Measurements from ENCODE around the gene RPS6KA2. TPM values are rescaled to one million over a fixed set of nuclear protein-coding genes. Genes with fewer than 3 reads are reported as not detected.

The RPS6KA2 gene
- total RNA-seq, 2 donors from 2014 or later, result 7.8 to 13.6 TPM

DNA sequence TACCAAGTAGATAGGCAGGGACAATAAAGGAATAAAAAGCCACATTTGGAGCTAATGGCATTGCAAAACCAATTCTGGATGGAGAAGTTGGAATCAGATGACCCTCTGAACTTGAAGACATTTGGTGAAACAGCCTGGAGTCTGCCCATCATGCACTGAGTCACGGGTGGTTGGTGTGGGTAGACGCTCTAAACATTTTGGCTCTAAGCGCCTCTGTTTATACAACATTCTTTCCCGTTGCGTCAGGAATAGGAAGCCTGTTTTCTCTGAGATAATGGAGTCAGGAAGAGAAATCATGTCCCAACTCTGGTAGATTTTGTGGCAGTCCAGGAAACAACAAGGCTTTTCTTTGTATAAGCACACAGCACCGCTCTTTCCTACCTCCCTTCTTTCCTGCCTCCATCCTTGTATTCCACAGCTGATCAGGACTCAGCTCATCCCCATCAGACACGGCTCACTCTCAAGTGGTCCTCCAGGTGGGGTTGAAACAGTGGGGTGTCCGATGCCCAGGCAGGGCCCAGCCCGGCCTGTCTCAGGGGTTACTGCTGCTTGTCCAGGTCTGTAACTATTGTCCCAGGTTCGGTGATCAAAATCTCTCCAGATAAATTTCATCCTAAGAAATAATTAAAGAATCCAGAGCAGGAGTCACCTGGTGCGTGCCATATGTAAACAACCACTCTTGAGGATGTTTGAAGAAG lies 28.5 kb downstream of the RPS6KA2 start:
- Histone ChIP-seq H3K27ac (peak overlapping the region; percentile 65), H3K9ac (ENCODE audit: low read depth in 2 of 2, low read length in 2 of 2) (no peak overlapping the region), H3K4me3 (no peak overlapping the region), H3K27me3 (no peaks in the 10 kb centered on the region), H3K9me3 (no peaks in the 10 kb centered on the region), H3K36me3 (no peaks in the 10 kb centered on the region), H3K4me1 (no peaks in the 10 kb centered on the region)
- TF ChIP-seq, protein P1, sequence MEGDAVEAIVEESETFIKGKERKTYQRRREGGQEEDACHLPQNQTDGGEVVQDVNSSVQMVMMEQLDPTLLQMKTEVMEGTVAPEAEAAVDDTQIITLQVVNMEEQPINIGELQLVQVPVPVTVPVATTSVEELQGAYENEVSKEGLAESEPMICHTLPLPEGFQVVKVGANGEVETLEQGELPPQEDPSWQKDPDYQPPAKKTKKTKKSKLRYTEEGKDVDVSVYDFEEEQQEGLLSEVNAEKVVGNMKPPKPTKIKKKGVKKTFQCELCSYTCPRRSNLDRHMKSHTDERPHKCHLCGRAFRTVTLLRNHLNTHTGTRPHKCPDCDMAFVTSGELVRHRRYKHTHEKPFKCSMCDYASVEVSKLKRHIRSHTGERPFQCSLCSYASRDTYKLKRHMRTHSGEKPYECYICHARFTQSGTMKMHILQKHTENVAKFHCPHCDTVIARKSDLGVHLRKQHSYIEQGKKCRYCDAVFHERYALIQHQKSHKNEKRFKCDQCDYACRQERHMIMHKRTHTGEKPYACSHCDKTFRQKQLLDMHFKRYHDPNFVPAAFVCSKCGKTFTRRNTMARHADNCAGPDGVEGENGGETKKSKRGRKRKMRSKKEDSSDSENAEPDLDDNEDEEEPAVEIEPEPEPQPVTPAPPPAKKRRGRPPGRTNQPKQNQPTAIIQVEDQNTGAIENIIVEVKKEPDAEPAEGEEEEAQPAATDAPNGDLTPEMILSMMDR (IDR thresholded peaks at IDR 0.05), result no peak
- intact Hi-C loops (cut with DNase I), result no loop called here
- DNase-seq, result no peak

DNA sequence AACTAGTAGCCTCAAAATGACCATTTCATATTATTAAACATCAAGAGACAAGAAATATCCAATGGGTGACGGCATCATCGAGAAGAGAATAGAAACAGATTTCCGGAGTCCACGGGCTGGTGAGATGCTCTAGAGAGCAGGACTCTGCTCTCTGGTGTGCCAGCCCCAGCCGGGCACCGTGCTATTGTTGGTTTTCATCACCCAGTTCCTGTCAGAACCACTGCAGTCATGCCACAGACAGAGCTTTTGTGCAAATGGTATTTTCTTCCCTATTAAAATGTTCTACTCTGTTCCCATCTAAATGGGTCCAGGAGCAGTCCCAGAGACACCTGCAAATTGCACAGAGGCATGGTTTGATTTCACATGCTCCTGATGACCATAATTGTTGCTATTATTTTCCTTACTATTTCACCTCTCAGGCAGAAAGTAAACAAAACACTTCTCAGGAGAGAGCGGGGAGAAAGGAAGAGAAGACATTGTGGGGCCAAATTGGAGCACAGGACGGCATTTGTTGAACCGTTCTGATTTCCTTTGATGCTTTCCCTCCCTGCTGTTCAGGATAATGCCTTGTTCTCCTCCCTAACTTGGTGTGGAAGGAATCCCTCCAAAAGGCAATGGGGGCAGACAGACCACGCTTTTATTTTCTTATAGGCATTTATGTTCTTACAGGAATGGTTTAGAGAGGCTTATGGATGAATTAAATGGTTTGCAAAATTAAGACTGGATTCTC lies 29.2 kb downstream of the RPS6KA2 start:
- intact Hi-C loops (cut with DNase I), result no loop called here
- Histone ChIP-seq H3K9ac (ENCODE audit: low read depth in 2 of 2, low read length in 2 of 2) (no peak overlapping the region), H3K27me3 (no peaks in the 10 kb centered on the region), H3K9me3 (no peaks in the 10 kb centered on the region), H3K4me3 (no peak overlapping the region), H3K4me1 (no peaks in the 10 kb centered on the region), H3K36me3 (no peaks in the 10 kb centered on the region), H3K27ac (peak overlapping the region; percentile 12)
- TF ChIP-seq, protein P1 (IDR thresholded peaks at IDR 0.05), result no peak
- DNase-seq, result no peak

DNA sequence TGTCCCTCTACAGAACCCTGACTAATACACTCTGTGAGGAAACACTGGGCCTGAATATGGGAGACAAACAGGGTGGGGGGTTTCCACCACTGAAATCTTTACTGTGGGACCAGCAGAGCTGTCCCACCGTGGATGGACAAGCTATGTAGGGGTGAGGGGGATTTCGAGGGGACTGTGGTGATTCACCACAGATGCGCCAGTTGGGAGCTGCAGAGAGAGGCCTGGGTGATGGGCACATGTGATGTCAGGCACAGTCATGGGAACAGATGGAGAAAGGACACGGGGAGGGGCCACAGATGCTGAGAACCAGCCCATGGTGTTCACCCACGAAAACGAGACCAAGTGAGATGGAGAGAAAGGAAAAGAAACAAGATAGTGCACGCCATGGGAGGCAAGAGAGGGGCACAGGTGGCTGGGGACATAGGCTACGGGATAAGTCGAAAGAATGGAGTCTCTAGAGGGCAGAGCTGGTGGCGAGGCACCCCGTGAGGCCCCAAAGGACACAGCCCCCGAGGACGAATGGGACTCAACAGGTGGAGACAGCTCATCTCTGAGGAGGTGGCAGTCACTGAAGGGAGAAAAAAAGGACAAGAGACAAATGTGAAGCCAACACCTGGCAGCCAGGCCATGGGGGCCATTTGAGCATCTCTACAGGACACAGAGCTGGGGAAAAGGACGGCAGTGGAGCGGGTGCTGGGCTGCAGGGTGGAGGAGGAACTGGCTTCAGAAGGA lies 30.1 kb downstream of the RPS6KA2 start:
- no peaks in the 10 kb centered on the region for H3K9me3 ChIP-seq
- no peak overlapping the region for H3K9ac ChIP-seq (ENCODE audit: low read depth in 2 of 2, low read length in 2 of 2)
- no peak for DNase-seq
- H3K27ac ChIP-seq, result no peak overlapping the region
- TF ChIP-seq, protein P1 (IDR thresholded peaks at IDR 0.05), result no peak
- no peaks in the 10 kb centered on the region for H3K4me1 ChIP-seq
- no peaks in the 10 kb centered on the region for H3K27me3 ChIP-seq
- H3K4me3 ChIP-seq, result no peak overlapping the region
- intact Hi-C loops (cut with DNase I), result no loop called here
- no peaks in the 10 kb centered on the region for H3K36me3 ChIP-seq

DNA sequence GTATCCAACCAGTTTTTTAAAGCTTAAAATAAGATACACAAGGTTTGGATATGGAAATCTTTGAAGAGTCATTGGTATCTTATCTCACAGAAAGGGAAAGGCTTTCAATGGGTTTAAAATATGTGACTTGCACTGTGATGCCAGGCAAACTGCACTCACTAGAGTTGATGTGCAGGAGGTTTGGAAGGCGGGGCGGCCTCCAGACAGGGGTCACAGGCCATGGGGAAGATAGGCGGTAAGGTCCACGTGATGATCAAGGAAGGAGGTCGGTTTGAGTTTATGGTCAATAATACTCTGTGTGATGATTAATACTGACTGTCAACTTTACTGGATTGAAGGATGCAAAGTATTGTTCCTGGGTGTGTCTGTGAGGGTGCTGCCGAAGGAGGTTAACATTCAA lies 31.1 kb downstream of the RPS6KA2 start:
- intact Hi-C loops (cut with DNase I), result no loop called here
- no peak overlapping the region for H3K9ac ChIP-seq (ENCODE audit: low read depth in 2 of 2, low read length in 2 of 2)
- no peaks in the 10 kb centered on the region for H3K4me1 ChIP-seq
- no peaks in the 10 kb centered on the region for H3K9me3 ChIP-seq
- no peaks in the 10 kb centered on the region for H3K27me3 ChIP-seq
- H3K36me3 ChIP-seq, result no peaks in the 10 kb centered on the region
- H3K27ac ChIP-seq, result no peak overlapping the region
- no peak for DNase-seq
- H3K4me3 ChIP-seq, result no peak overlapping the region
- TF ChIP-seq, protein P1 (IDR thresholded peaks at IDR 0.05), result no peak

DNA sequence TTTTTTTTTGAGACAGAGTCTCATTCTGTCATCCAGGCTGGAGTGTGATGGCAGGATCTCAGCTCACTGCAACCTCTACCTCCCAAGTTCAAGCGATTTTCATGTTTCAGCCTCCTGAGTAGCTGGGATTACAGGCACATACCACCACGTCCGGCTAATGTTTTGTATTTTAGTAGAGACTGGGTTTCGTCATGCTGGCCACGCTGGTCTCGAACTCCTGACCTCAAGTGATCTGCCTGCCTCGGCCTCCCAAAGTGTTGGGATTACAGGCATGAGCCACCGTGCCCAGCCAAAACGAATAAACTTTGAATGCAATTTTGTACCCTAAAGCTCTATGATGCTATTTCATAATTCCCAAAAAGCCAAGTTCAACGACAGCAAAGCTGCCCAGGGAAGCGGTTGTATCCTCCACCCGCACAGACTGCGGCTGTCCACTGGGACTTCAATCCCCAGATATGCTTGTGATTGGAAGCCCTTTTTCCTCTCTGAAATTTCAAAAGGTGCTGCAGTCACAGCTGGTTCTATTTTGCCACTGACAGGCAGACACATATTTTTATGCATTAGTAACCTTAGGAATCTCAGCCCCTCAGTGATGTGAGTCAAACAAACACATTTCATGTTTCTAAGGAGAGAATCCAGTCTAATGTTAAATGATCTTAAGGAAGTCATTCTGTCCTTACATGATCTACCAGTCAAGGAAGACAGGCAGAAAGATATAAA lies 31.8 kb downstream of the RPS6KA2 start:
- DNase-seq, result no peak
- H3K4me1 ChIP-seq, result no peaks in the 10 kb centered on the region
- H3K9ac ChIP-seq (ENCODE audit: low read depth in 2 of 2, low read length in 2 of 2), result no peak overlapping the region
- no peaks in the 10 kb centered on the region for H3K9me3 ChIP-seq
- H3K4me3 ChIP-seq, result no peak overlapping the region
- no peak overlapping the region for H3K27ac ChIP-seq
- no peaks in the 10 kb centered on the region for H3K27me3 ChIP-seq
- TF ChIP-seq, protein P1 (IDR thresholded peaks at IDR 0.05), result no peak
- no peaks in the 10 kb centered on the region for H3K36me3 ChIP-seq
- intact Hi-C loops (cut with DNase I), result no loop called here

Measured in colonic mucosa (tissue), 4 donors.